IMR-90 (cell line): Measurements from ENCODE around the gene CUX1. TPM values are rescaled to one million over a fixed set of nuclear protein-coding genes. Genes with fewer than 3 reads are reported as not detected.
A peak's percentile ranks its signal among the peaks of the same experiment; 100 is the strongest.

ENCODE experiments used
- ATAC-seq: fragments of 200-7000 bp; cut with Tn5 transposase; 2 replicates; pipeline ENCODE4 v1.9.1; 2020; ENCODE audit warnings: low read depth, mild to moderate bottlenecking, moderate library complexity
- BruUV-seq: library from RNA; stranded (reverse); fragments of 400-500 nt; replicated peaks from 2 replicates; lab custom pipeline; 2021; lab: Mats Ljungman, UMichigan
- CTCF ChIA-PET: fragments of 300-600 bp; formaldehyde crosslinking; extraction: SDS; loops from one replicate; lab custom pipeline; 2021; ENCODE audit warnings: antibody characterized with exemption; lab: Yijun Ruan, JAX
- POLR2A ChIA-PET: fragments of 300-600 bp; sonication (Branson Sonifier 250); formaldehyde crosslinking; loops from one replicate; lab custom pipeline; 2022; ENCODE audit warnings: antibody characterized with exemption; ENCODE audit not compliant: unreplicated experiment; lab: Charles Lee
- DNase-seq: peaks from one replicate; pipeline ENCODE4 v3.0.0; 2013
- H2AFZ ChIP-seq: replicated peaks from 2 replicates; pipeline ENCODE3; 2013; ENCODE audit warnings: low read length, mild to moderate bottlenecking; ENCODE audit not compliant: poor library complexity
- H2AK5ac ChIP-seq: 2 replicates; pipeline ENCODE4 v1.6.1; 2013; ENCODE audit warnings: low read depth, low read length, inconsistent platforms
- H2AK9ac ChIP-seq: replicated peaks from 2 replicates; pipeline ENCODE3; 2013; ENCODE audit warnings: mild to moderate bottlenecking, low read depth, low read length, moderate library complexity; ENCODE audit not compliant: poor library complexity
- H2BK120ac ChIP-seq: 2 replicates; pipeline ENCODE4 v1.6.1; 2013; ENCODE audit warnings: low read depth, low read length, inconsistent platforms
- H2BK15ac ChIP-seq: 3 replicates; pipeline ENCODE4 v1.6.1; 2013; ENCODE audit warnings: low read depth, low read length, inconsistent platforms
- H2BK20ac ChIP-seq: 2 replicates; pipeline ENCODE4 v1.6.1; 2013; ENCODE audit warnings: low read depth, mild to moderate bottlenecking, inconsistent platforms, low read length, moderate library complexity
- H2BK5ac ChIP-seq: 2 replicates; pipeline ENCODE4 v1.6.1; 2013; ENCODE audit warnings: mild to moderate bottlenecking, low read depth, low read length, inconsistent platforms; ENCODE audit not compliant: poor library complexity, severe bottlenecking
- H3K14ac ChIP-seq: replicated peaks from 2 replicates; pipeline ENCODE4 v1.6.1; 2013; ENCODE audit warnings: low read depth, low read length, inconsistent platforms
- H3K18ac ChIP-seq: 2 replicates; pipeline ENCODE4 v1.6.1; 2013; ENCODE audit warnings: low read depth, low read length, control low read depth
- H3K23ac ChIP-seq: 2 replicates; pipeline ENCODE4 v1.6.1; 2013; ENCODE audit warnings: low read depth, low read length, inconsistent platforms
- H3K27ac ChIP-seq: 2 replicates; pipeline ENCODE4 v1.5.1; 2013; ENCODE audit warnings: mild to moderate bottlenecking, control low read depth, low read length; ENCODE audit not compliant: insufficient read depth
- H3K27me3 ChIP-seq: 2 replicates; pipeline ENCODE4 v1.6.1; 2013; ENCODE audit warnings: low read length; ENCODE audit not compliant: control insufficient read depth, insufficient read depth
- H3K36me3 ChIP-seq: 2 replicates; pipeline ENCODE4 v1.6.1; 2013; ENCODE audit warnings: low read length, mixed read lengths; ENCODE audit not compliant: control insufficient read depth, insufficient read depth
- H3K4ac ChIP-seq: 2 replicates; pipeline ENCODE4 v1.6.1; 2013; ENCODE audit warnings: low read depth, low read length, inconsistent platforms
- H3K4me1 ChIP-seq: 2 replicates; pipeline ENCODE4 v1.6.1; 2013; ENCODE audit warnings: low read length, mixed read lengths; ENCODE audit not compliant: control insufficient read depth, insufficient read depth
- H3K4me2 ChIP-seq: 2 replicates; pipeline ENCODE4 v1.6.1; 2013; ENCODE audit warnings: low read depth, mild to moderate bottlenecking, control low read depth, low read length, moderate library complexity
- H3K4me3 ChIP-seq: 2 replicates; pipeline ENCODE4 v1.5.1; 2013; ENCODE audit warnings: low read depth, mild to moderate bottlenecking, control low read depth, low read length, moderate library complexity; ENCODE audit not compliant: insufficient read depth
- H3K56ac ChIP-seq: 2 replicates; pipeline ENCODE4 v1.6.1; 2013; ENCODE audit warnings: low read length, inconsistent platforms; ENCODE audit not compliant: insufficient read depth; ENCODE audit errors: extremely low read depth
- H3K79me1 ChIP-seq, 2 experiments: 2 replicates each; pipeline ENCODE4 v1.6.1; 2013; ENCODE audit warnings: low read length in 2 of 2, inconsistent platforms in 1 of 2, low read depth in 1 of 2
- H3K9ac ChIP-seq: 2 replicates; pipeline ENCODE4 v1.6.1; 2013; ENCODE audit warnings: low read depth, low read length, control low read depth
- H3K9me1 ChIP-seq: 2 replicates; pipeline ENCODE4 v1.6.1; 2013; ENCODE audit warnings: low read length, inconsistent platforms; ENCODE audit not compliant: insufficient read depth
- H3K9me3 ChIP-seq: 2 replicates; pipeline ENCODE4 v1.6.1; 2013; ENCODE audit warnings: low read length; ENCODE audit not compliant: control insufficient read depth, insufficient read depth
- H4K20me1 ChIP-seq: 2 replicates; pipeline ENCODE4 v1.6.1; 2013; ENCODE audit warnings: low read length, inconsistent platforms; ENCODE audit not compliant: insufficient read depth
- H4K5ac ChIP-seq: 2 replicates; pipeline ENCODE4 v1.6.1; 2013; ENCODE audit warnings: mild to moderate bottlenecking, low read depth, low read length, control low read depth
- H4K8ac ChIP-seq, 2 experiments: 2 replicates each; pipeline ENCODE4 v1.6.1; 2013; ENCODE audit warnings: low read depth in 2 of 2, low read length in 2 of 2, control low read depth in 1 of 2, inconsistent platforms in 1 of 2
- H4K91ac ChIP-seq: 2 replicates; pipeline ENCODE4 v1.6.1; 2013; ENCODE audit warnings: low read depth, low read length, inconsistent platforms; ENCODE audit not compliant: insufficient read depth
- BHLHE40 ChIP-seq: fragments of 150-350 bp; IDR thresholded peaks from 2 replicates; pipeline ENCODE4 v1.6.1; 2016; ENCODE audit warnings: mild to moderate bottlenecking, low read depth, low read length
- CEBPB ChIP-seq: IDR thresholded peaks from 2 replicates; pipeline ENCODE4 v1.6.1; 2012; ENCODE audit warnings: low read depth, low read length, improper control_type of control experiment
- CHD1 ChIP-seq: IDR thresholded peaks from 2 replicates; pipeline ENCODE4 v1.6.1; 2012; ENCODE audit warnings: low read depth, low read length, improper control_type of control experiment
- FOS ChIP-seq: fragments of 150-350 bp; IDR thresholded peaks from 2 replicates; pipeline ENCODE4 v1.6.1; 2016; ENCODE audit warnings: low read depth, low read length
- MAFK ChIP-seq: IDR thresholded peaks from 2 replicates; pipeline ENCODE4 v1.6.1; 2012; ENCODE audit warnings: low read depth, low read length, improper control_type of control experiment
- MAZ ChIP-seq: IDR thresholded peaks from 2 replicates; pipeline ENCODE4 v1.6.1; 2012; ENCODE audit warnings: low read depth, mild to moderate bottlenecking, low read length, improper control_type of control experiment, moderate library complexity, borderline replicate concordance
- NFE2L2 ChIP-seq: fragments of 150-350 bp; IDR thresholded peaks from 2 replicates; pipeline ENCODE4 v1.6.1; 2016; ENCODE audit warnings: low read depth, mild to moderate bottlenecking, low read length
- RFX5 ChIP-seq: IDR thresholded peaks from 2 replicates; pipeline ENCODE4 v1.8.0; 2012; ENCODE audit warnings: low read depth, mild to moderate bottlenecking, low read length, moderate library complexity
- WGBS, 2 experiments: methylation state at CpG; one replicate each; pipeline versions ENCODE4 v1.1.5 to v1.1.7; 2013; ENCODE audit warnings: missing lambda C conversion rate in 2 of 2; ENCODE audit not compliant: insufficient read length in 1 of 2; ENCODE audit errors: extremely low coverage in 2 of 2; 5-methylcytosine and 5-hydroxymethylcytosine counted together
- dilution Hi-C: fragments of 300-500 bp; cut with HindIII; formaldehyde crosslinking; loops from one replicate; pipeline ENCODE4 v1.14.3; 2018; ENCODE audit warnings: low sequenced_read_pairs; ENCODE audit not compliant: unreplicated experiment
- in situ Hi-C: fragments of 300-500 bp; cut with MboI; formaldehyde crosslinking; loops from 3 replicates; pipeline ENCODE4 v1.14.3; 2019; ENCODE audit warnings: low sequenced_read_pairs, inconsistent platforms, mixed read lengths
- intact Hi-C: fragments of 100-400 bp; cut with micrococcal nuclease; formaldehyde crosslinking; loops from 2 replicates; pipeline ENCODE4 v1.10.0; 2022
- polyA plus RNA-seq, 3 experiments: library from polyadenylated mRNA; depleted of rRNA; stranded (reverse); fragments of >200 nt; gene quantifications; 2 replicates each; pipeline ENCODE4 v1.2.3, GENCODE V29; 2012; ENCODE audit warnings: low replicate concordance in 1 of 3
- total RNA-seq: library from RNA; depleted of rRNA; stranded (reverse); fragments of >200 nt; gene quantifications from 2 replicates; pipeline ENCODE4 v1.2.3, GENCODE V29; 2012
- TF ChIP-seq, protein P1 (sequence below): fragments of 150-350 bp; IDR thresholded peaks from 2 replicates; pipeline ENCODE4 v1.6.1; 2017; ENCODE audit warnings: mild to moderate bottlenecking, antibody characterized with exemption, low read length, low read depth
- TF ChIP-seq, protein P2 (sequence below): conservative IDR thresholded peaks from 2 replicates; pipeline ENCODE4 v1.5.1; 2012; ENCODE audit warnings: mild to moderate bottlenecking, low read depth, low read length, improper control_type of control experiment

The CUX1 gene
- total and polyA plus RNA-seq, 2 of the 4 experiments (the other 2 are of a cell fraction) = 19.7 to 46.4 TPM

DNA sequence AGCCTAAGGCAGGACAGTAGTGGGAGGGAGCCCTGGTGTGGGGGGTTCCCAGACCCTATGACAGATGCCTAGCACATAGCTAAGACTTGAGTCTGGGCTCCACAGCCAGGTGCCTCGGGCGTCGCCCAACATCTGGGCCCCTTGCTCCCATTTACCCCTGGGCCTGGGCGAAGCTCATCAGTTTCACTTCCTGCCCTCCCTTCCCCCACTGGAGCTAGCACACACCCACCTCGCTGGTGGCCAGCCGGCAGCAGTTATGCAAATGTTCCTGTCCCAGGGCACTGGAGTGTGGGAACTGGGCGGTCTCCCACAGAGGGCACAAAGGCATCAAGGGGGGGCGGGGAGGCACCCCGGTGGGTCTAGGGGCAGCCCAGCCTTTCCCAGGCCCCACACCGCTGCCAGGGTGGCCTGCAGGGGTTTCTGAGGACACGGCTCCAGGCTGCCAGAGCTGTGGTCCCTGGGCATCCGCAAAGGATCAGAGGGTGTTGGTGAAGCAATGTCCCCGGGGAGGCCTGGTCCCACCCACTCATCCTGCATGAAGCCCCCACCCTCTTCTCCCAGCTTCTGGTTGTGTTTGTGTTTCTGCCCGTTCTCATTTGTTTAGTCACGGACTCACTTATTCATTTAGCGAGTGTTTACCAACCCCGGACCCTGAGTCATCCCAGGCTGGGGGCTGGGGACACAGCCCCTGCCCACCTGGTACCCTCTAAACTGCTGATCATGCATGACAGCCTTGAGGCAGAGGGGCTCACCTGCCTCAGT lies 489.7 kb downstream of the CUX1 start:
- intact Hi-C loops = loop anchor here (2.0 kb wide), 1 partner anchor 20 kb away; the partner anchor contains the start of gene SH2B2
- 0 out of 4 replicates have a peak, but pooled peaks cover 0 to 8% of the 10 kb centered on the region in 2 experiments for H3K79me1 ChIP-seq
- POLR2A ChIA-PET = no interaction called here
- H3K27ac ChIP-seq = peak overlapping the region; percentile 31
- H2AK5ac ChIP-seq = peak overlapping the region; percentile 98
- H3K4me3 ChIP-seq = no peak overlapping the region
- H2AK9ac ChIP-seq = peak overlapping the region; percentile 95
- H2BK5ac ChIP-seq = peak overlapping the region; percentile 66
- dilution Hi-C loops = no loop called here
- in situ Hi-C loops = no loop called here
- H4K8ac ChIP-seq = peak overlapping the region; percentile 86 to 90
- TF ChIP-seq MAFK (peak; percentile 78), CHD1 (no peak), RFX5 (no peak), NFE2L2 (peak; percentile 55; the same call in 1 of the 2 replicates), CEBPB (peak; percentile 81), MAZ (peak; percentile 80), BHLHE40 (peak; percentile 28; the same call in 1 of the 2 replicates), FOS (peak; percentile 91)
- TF ChIP-seq, protein P1, sequence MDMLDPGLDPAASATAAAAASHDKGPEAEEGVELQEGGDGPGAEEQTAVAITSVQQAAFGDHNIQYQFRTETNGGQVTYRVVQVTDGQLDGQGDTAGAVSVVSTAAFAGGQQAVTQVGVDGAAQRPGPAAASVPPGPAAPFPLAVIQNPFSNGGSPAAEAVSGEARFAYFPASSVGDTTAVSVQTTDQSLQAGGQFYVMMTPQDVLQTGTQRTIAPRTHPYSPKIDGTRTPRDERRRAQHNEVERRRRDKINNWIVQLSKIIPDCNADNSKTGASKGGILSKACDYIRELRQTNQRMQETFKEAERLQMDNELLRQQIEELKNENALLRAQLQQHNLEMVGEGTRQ = no peak; the same call in 1 of the 2 replicates
- TF ChIP-seq, protein P2, sequence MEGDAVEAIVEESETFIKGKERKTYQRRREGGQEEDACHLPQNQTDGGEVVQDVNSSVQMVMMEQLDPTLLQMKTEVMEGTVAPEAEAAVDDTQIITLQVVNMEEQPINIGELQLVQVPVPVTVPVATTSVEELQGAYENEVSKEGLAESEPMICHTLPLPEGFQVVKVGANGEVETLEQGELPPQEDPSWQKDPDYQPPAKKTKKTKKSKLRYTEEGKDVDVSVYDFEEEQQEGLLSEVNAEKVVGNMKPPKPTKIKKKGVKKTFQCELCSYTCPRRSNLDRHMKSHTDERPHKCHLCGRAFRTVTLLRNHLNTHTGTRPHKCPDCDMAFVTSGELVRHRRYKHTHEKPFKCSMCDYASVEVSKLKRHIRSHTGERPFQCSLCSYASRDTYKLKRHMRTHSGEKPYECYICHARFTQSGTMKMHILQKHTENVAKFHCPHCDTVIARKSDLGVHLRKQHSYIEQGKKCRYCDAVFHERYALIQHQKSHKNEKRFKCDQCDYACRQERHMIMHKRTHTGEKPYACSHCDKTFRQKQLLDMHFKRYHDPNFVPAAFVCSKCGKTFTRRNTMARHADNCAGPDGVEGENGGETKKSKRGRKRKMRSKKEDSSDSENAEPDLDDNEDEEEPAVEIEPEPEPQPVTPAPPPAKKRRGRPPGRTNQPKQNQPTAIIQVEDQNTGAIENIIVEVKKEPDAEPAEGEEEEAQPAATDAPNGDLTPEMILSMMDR = no peak
- no peaks in the 10 kb centered on the region for H4K20me1 ChIP-seq
- H3K4me1 ChIP-seq = peaks cover 11% of the 10 kb centered on the region
- no peaks in the 10 kb centered on the region for H3K27me3 ChIP-seq
- CTCF ChIA-PET = interaction anchor here (0.5 to 0.9 kb wide), 2 partner anchors 56 to 249 kb away, joined by 3 read pairs; no protein-coding TSS in a partner anchor
- H3K4ac ChIP-seq = peak overlapping the region; percentile 99
- peak overlapping the region; percentile 96 for H3K14ac ChIP-seq
- no peak overlapping the region for H3K56ac ChIP-seq
- H3K36me3 ChIP-seq = peaks cover 2% of the 10 kb centered on the region; the same call in 1 of the 2 replicates
- peak overlapping the region; percentile 76 for H3K18ac ChIP-seq
- ATAC-seq (peak; percentile 91), DNase-seq (peak; percentile 78)
- H4K91ac ChIP-seq = peak overlapping the region; percentile 91
- peaks cover 20% of the 10 kb centered on the region for H3K9me1 ChIP-seq
- H3K23ac ChIP-seq = peak overlapping the region; percentile 85
- peak overlapping the region; percentile 90 for H4K5ac ChIP-seq
- H2BK15ac ChIP-seq = peak overlapping the region; percentile 47; the same call in 2 of the 3 replicates
- peak overlapping the region; percentile 97 for H2BK120ac ChIP-seq
- H2BK20ac ChIP-seq = peak overlapping the region; percentile 98
- BruUV-seq = no TSS peak
- WGBS, 2 experiments = 20% methylated on average over 9 of the region's 17 CpGs; no CpG with 5 or more reads in 1 of the 2 experiments
- no peak overlapping the region for H3K9ac ChIP-seq
- no peaks in the 10 kb centered on the region for H3K9me3 ChIP-seq
- H3K4me2 ChIP-seq = peak overlapping the region; percentile 26
- H2AFZ ChIP-seq = peak overlapping the region; percentile 92
